H4 (cell line): Measurements from ENCODE around the gene CDC42EP5. TPM values are rescaled to one million over a fixed set of nuclear protein-coding genes. Genes with fewer than 3 reads are reported as not detected.

Experiments
- DNase-seq: peaks from one replicate; pipeline ENCODE4 v3.0.0-alpha.2; 2015; ENCODE audit warnings: low spot score
- total RNA-seq: library from RNA; depleted of rRNA; stranded (reverse); fragments of >200 nt; shearing (Covaris generic); gene quantifications from 2 replicates; pipeline ENCODE4 v1.2.3, GENCODE V29; 2014

CDC42EP5 gene
- total RNA-seq, 1 experiment from 2014 or later = 7.0 TPM

GRCh38 chr19:54428323-54429175 lies 44.5 kb downstream of the CDC42EP5 start:
- no peak for DNase-seq

- DNase-seq = no peak
Measured at GRCh38 chr19:54427586-54427985, 45.5 kb downstream of the CDC42EP5 start.

DNA sequence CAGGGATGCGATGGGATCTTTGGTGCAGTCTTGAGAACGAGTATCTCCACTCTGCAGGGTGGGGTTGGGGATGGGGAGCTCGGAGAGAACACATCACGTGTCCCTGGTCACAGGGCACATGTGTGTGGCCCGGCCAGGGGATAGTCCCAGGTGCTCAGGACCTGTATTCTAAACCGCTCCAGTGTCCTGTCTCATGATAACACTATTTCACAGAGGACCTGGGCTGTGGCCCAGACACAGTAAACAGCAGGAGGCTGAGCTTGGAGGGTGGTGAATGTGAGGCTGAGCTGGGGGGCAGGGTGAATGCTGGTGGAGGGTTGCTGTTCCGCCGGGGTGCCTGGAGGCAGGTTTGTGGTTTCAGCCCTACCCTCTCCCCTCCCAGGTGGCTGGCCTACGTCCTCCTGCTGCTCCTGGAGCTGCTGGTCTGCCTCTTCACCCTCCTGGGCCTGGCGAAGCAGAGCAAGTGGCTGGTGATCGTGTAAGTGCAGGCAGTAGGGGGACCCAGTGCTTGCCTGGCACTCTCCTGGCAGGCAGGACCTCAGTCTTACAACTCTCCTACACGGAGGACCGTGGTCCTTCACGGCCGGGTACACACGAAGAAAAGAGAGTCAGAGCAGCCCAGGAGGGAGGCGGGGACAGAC lies 46.7 kb downstream of the CDC42EP5 start:
- no peak for DNase-seq

- DNase-seq = no peak
Measured at GRCh38 chr19:54425382-54425723, 47.7 kb downstream of the CDC42EP5 start.

GRCh38 chr19:54424660-54425381 lies 48.3 kb downstream of the CDC42EP5 start:
- no peak for DNase-seq

DNA sequence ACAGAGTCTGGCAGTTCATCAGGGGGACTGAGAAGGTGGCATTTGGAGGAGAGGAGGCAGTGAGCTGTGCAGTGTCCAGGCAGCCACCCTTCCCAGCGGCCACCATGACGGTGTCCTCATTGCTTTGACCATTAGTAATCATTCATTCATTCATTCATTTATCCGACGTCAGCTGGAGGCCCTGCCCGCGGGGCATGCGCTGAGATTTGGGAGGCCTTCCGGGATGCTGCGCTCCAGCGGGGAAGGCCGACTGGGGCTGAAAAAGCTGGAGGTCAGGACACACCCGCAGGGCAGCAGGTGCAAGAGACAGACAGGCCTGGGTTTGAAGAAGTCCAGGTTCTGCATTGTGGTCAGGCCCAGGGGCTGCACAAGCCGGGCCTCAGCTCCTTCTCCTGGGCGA lies 48.9 kb downstream of the CDC42EP5 start:
- DNase-seq = no peak

DNA sequence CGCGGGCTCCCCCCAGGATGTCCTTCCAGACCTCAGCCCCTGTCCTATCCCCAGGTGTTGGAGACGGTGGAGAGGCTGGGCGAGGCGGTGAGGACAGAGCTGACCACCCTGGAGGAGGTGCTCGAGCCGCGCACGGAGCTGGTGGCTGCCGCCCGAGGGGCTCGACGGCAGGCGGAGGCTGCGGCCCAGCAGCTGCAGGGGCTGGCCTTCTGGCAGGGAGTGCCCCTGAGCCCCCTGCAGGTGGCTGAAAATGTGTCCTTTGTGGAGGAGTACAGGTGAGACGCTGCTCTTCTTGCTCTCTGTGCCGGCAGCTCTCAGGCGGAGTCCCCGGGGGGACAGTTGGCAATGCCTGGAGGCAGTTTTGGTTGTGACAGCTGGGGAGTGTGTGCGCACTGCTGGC lies 51.0 kb downstream of the CDC42EP5 start:
- DNase-seq = no peak

- DNase-seq = no peak
Measured at GRCh38 chr19:54421521-54421920, 51.6 kb downstream of the CDC42EP5 start.

DNA sequence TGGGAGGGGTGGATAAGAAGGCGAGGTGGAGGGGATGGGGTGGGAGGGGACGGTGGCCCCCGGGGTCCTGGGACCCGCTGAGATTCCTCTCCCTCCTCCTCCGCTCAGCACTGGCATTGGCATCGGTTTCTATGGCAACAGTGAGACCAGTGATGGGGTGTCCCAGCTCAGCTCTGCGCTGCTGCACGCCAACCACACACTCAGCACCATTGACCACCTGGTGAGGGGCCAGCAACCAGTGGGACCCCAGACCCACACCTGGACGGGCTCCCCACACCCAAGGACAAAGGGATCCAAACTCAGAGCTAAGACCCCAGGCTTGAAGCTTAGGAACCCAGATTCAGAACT lies 52.0 kb downstream of the CDC42EP5 start:
- DNase-seq = no peak

DNA sequence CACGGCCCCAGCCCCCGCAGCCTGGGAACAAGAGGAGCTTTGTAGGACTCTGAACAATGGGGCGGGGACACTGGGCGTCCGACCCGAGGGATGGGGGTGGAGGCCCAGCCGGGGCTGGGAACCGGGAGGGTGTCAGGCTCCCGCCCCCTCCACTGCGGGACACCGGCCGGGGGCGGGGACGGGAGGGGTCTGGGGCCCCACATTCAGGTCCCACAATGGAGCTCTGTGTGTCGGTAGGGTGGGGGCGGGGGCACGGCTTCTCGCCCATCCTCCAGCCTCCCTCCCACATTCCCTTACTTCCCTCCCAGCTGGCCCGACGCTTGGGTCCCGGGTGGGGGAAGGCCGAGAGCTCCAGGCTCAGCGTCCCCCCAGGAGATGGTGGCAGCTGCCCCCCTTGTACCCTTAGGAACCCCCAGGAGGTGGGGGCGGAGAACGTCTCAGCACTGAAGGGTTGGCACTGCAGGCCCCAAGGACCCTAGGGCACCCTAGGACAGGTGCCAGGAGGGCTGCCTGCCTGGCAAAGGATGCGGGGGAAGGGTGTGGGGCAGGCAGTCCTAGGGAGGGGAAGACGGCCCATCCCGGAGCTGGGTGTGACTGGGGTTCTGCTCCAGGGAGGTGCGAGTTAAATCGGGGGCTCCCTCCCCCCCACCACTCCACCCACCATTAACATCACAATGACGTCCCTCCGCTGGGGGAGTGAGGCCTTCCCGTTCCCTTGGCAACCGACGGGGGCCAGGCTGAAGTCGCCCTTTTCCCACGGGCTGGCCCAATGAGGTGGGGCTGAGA lies 52.5 kb downstream of the CDC42EP5 start:
- no peak for DNase-seq

GRCh38 chr19:54420068-54420382 lies 53.1 kb downstream of the CDC42EP5 start:
- DNase-seq = no peak

DNA sequence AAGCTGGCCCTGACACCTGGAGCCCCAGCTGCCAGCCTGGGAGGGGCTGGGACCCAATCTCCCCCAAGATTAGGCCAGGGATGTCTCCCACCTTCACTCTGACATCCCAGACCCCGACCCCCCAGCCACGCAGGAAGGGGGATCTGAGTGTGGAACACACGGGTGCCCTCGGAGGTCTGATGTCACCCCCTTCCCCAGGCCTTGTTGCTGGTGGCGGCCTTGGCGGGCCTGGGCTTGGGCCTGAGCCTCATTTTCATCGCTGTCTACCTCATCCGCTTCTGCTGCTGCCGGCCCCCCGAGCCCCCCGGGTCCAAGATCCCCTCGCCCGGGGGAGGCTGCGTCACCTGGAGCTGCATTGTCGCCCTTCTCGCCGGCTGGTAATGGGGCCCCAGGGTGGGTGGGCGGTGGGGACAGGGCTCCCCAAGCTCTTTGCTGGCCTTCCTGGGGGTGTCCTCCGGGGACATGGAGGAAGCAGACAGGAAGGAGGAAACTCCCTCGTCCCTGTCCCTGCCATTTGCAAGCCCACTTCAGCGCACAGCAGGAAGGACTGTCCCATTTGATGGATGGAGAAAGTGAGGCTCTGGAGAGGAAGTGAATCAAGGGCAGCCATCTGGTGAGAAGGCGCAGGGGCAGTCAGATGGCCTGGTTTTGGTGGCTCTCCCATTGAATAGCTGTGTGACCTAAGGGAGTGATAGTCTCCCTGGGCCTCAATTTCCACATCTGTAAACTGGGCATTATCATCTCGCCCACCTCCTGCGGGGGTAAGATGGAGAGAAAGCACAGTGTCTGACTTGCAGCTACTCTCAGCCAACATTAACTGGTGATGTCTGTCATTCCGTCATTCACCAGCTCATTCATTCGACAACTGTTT lies 53.9 kb downstream of the CDC42EP5 start:
- no peak for DNase-seq

- DNase-seq = no peak
Measured at GRCh38 chr19:54418030-54418929, 54.8 kb downstream of the CDC42EP5 start.

DNA sequence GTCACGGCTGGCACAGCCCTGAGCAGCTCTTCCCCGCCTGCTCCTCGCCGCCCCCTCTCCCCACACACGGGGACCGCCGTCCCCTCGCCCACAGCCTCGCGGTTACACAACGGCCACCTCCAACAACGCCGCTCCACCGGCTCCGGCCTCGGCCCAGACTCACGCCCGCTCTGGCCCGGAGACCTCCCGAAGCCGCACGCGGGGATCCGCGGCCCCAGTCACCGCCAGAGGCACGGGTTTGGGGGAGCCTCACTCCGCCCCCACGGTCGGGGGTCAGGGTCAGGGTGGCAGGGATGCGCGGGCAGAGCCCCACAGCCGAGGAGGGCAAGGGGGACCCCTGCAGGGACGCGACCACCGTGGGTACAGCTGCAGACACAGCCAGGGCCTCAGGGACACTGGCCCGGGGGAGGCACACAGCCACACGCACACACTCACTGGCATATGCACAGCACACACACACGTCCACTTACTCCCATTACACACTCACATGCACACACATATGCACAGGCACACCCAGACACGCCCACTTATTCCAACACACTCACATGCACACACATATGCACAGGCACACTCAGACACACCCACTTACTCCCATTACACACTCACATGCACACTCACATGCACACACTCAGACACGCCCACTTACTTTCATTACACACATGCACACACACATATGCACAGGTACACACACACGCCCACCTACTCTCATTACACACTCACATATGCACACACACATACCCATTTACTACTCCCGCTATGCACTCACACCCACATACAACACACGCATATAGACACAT lies 56.2 kb downstream of the CDC42EP5 start:
- no peak for DNase-seq

DNA sequence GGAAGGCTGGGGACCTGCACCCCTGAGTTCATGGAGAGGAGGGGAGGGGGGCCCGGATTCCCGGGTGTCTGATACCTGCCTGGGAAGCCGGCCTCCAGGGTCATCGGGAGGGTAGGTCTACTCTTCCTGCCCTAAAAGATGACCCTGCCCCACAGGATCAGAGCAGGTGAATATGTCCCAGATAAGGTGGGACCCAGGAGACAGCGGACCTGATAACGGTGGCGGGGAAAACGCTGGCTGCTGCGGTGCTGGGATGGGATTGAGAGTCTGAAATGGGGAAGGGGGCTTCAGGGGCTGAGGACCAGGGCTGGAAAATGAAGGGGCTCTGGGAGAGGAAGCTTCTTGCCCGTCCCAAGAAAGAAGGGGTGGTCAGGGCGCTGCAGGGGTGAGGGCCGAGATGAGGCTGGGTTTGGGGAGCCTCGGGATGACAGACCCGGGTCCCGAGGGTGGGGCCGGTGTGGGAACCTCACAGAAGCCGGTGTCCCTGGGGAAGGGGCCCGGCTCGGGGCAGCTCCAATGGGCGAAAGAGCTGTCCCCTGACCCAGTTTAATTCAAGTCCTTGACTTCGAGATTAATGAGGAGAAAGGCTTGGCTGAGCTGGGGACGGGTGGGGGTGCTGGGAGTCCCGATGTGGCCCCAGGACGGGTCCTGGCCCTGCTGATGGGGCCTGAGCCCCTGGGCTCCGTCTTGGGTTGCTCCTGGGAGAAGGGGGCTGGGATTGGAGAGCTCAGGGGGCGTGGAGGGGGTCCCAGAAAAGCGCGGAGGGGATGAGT lies 57.0 kb downstream of the CDC42EP5 start:
- no peak for DNase-seq

DNA sequence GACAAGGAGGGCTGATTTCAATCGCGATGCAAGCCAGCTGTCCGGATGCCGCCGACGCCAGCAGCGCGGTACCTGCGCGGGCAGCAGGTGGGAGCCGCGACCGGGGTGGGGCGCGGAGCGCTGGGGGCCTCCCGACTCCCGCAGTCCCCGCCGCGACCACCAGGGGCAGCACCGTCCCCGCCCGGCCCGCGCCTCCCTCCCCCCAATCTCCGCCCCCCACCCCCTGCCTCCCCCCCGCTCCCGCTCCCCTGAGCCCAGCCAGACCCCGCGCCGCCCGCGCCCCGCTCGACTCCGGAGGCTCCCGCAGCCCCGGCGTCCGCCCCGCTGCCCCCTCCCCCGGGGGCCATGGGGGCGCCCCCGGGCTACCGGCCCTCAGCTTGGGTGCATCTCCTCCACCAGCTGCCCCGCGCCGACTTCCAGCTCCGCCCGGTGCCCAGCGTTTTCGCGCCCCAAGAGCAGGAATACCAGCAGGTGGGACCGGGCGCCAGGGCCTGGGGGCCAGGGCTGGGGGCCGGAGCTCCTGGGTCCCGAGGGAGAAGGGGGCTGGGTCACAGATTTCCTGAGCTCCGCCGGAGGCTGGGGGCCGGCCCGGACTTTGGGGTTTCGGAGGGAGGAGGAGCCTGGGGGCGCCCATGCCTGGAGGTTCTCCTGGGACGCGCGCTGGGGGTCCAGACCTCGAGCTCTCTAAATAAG lies 57.7 kb downstream of the CDC42EP5 start, which contains the start of gene TTYH1:
Gene TTYH1 (plus strand): TSS at position 257 of the 693 bp plus-strand sequence. CDS start 89 bp downstream, at position 346.
- no peak for DNase-seq
